Dermis microvascular lymphatic vessel endothelial cell (primary cell): ENCODE results near the gene GRIP2. TPM values are rescaled to one million over a fixed set of nuclear protein-coding genes. Genes with fewer than 3 reads are reported as not detected.

Experiments
- DNase-seq, 2 donors: peaks; one replicate each; pipeline versions ENCODE4 v3.0.0 to v3.0.0-alpha.2; 2010; ENCODE audit warnings: low read depth in 2 of 2
- total RNA-seq: library from RNA; depleted of rRNA; stranded (reverse); fragments of >200 nt; gene quantifications from 2 replicates; pipeline ENCODE4 v1.2.1, GENCODE V29; 2014

GRIP2 gene
- total RNA-seq, 1 donor from 2014 or later, result not detected

DNA sequence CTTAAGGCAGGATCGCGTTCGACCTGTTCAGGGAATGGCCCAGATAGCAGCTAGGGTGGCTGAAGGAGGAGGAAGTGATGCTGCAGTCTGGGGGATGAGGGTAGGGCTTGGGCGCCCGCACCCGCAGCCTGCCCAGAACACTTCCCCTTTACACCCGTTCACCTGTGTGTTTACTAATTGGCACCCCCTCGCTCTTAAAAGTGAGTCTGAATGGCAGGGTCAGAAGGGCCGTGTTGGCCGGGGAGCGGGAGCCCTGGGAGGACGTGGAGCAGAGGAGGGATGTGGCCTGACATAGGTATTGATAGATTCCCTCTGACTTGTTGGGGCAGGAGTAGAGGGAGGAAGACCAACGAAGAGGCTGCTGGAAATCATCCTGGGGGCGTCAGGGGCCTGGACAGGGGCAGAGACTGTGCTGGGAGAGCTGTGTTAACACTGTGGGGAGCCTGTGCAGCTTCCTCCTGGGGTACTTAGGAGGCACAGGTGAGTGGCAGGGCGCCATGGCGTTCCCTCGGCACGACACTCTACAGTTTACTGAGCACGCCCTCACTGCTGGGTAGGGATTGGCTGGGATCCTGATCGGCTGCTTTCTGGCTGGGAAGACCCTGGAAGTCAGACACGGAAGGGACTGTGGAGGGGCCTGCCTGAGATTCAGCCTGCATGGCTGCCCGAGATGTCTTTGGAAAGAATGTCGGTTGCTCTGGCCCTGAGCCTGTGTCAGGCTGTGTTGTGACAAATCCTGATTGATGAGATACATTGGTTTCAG is 86.1 kb downstream of the GRIP2 start:
- DNase-seq, result no peak

DNA sequence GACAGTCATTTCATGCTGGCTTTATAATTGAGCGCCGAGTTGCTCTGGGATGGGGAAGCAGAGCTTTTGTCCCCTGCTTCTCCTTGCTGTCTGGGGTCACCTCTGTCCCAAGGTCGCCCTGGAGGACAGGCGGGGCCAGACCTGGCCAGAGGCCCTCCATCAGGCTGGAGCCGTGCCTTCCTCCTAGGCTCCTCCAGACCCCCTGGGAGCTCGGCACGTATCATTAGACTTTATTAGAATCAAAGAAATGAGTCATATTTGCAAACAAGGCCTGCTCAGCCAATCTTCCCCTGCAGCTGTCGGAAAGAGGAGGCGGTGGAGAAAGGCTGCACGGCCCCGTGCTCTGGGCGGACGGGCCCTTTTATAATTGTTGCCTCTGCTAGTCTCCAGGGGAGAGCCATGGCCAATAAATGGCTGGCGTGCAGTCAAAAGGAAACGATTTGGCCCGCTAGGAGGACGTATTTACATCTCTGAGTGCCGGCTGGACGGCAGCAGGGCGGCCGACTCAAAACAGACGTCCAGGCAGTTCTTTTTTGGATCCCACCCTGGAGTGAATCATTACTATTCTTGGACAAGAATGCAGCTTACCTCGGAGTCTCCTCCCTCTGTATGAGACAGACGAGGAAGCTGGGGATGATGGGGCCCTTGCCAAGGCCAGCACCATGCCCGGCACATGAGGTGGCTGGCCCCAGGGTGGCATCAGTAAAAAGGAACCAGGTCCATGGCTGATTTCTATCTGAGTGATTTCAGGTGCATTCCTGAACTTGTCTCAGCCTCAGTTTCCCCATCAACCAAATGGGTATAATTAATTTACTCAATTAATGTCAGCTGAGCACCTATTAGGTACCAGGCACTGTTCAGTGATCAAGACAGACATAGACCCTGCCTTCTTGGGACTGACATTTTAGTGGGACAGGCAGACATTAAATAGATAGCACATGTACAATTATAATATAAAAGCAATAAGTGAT is 87.1 kb downstream of the GRIP2 start:
- peak; percentile 91 to 100 for DNase-seq

DNA sequence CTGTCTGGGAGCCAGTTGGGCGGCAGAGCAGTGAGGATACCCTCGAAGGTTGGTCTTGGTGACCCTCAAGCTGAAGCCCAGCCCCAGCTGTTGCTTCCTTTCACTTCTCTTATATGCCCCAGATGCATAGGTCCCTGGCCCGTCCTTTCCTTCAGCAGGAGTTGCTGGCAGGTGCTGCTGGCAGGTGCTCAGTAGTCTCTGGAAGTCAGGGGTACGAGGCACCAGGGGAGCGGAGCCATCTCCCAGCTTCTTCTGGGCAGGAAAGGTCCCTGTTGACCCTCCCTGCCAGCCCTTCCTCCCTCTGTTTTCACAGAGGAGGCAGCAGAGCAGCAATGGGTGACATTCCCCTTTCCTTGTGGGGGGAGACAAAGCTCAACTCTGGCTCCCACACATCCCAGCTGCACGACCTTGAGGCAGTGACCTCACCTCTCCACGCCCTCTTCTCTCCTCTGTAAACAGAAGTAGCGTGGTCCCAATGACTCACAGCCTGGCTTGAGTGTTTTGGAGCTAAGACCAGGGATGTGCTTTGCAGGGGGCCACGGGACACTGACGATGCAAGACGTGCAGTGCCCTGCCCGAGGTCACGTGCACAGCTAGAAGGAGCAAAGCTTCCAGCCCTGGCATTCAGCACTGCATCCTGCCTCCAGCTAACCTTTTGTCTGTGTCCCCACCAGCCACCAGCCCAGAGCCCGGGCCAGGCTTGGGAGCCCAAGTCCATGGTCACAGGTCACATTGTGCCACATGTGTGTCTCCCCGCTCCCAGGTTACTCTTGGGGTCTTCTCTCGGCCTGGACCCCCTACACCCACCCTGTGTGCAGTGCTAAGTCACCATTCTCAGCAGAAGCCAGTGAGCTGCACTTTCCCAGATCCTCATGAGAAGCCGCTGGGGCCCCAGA is 88.0 kb downstream of the GRIP2 start:
- DNase-seq, result peak in 1 of 2 donors; percentile 87

DNA sequence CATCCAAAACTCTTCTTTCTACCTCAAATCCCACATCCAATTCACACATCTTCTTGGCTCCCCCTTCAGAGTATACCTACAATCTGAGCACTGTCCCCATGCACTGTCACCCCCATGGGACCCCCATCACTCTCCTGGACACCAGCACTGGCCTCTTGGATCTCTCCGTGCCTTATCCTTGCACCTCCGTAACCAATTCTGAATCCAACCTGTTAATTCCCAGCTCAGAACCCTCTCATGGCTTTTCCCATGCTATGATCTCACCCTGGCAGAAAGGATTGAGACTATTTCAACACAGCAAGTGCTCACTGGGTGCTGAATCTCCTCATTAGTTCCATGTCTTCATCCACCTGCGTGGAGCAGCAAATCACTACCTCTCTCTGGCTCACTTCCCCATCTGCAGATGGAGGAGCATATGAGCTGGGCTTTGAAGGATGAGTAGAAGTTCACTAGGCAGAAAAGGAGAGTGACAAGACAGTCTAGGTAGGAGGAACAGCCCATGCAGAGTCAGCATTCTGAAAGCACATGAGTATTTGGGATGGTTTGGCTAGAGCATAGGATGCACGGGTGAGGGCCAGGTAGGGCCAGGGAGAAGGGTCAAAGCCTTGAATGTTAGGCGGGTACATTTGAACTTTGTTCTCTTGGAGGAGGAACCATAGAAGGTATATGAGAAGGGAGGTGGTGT is 89.1 kb downstream of the GRIP2 start:
- DNase-seq, result no peak

DNA sequence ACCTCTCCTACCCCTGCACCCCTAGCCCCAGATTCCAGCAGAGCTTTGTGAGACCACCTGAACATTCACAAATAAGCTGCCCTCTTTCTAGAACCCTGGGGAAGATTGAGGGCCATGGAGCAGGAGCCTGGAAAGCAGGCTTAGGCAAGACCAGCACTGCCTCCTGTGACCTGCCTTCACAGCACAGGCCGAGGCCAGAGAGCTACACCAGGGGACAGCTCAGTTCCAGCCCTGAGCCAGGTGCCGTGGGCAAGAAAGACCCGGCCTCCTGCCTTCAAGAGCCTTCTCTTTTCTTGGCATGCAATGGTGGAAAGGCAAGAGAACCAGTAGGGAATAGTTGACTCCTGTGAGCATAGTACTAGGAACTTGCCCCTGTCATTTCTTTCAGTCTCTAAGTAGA is 89.6 kb downstream of the GRIP2 start:
- DNase-seq, result no peak

DNA sequence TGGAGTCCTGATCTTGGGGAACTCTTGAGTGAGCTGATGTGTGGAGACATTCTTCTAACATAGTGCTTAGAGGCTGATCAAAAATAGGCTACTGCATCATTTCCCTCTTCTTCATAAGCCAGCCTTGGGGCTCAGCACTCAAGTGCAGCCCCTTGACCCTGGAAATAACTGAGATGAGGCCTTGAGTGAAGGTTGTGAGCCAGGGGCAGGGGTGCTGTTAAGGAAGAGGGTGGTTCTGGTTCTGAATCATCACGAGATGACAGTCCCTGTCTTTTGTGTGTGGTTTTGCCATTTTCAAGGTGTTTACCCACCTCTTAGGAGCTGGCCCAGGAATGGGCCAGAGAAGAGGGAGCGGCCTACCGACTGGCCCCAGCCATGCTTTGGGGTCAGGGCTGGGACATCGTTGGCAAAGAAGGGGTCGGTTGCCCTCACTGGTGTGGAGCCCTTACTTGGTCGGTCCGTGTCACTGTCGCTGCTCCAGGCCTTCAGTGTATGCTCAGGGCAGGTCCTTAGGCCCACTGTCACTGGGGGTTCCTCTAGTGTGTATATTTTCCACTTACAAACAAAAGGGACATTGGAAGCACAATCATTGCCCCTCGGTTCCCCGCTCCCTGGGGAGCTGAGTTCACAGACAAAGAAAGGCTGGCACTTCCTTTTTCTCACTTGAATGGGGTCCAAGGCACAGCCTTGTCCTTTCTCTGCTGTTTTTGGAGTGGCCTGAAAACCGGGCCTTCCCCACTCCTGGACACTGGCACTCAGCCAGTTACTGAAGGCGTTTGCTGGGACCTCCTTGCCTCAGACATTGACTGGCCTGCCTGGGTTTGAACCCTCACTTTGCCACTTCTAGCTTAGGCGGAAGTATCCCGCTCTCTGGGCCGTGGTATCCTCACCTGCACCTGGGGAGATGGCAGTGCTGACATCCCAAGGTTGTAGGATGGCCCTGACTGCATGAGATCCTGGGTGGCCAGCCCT is 91.1 kb downstream of the GRIP2 start:
- DNase-seq, result no peak

DNA sequence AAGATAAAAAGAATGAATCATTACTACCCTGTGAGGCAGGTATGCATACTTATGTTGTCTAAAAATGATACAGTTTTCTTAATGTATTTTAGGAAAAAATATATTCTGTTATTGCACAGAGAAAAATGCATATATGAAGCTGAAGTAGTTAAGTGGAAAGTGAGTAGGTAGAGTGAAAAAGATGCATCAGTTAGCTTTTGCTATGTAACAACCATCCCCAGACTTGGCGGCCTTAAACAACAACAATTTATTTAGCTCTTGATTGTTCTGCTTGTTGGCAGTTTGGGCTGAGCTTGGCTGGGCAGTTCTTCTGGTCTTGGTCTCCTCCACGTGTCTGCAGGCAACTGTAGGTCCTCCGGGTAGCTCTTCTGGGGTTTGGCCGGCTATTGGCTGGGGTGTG is 92.1 kb downstream of the GRIP2 start:
- no peak for DNase-seq

DNA sequence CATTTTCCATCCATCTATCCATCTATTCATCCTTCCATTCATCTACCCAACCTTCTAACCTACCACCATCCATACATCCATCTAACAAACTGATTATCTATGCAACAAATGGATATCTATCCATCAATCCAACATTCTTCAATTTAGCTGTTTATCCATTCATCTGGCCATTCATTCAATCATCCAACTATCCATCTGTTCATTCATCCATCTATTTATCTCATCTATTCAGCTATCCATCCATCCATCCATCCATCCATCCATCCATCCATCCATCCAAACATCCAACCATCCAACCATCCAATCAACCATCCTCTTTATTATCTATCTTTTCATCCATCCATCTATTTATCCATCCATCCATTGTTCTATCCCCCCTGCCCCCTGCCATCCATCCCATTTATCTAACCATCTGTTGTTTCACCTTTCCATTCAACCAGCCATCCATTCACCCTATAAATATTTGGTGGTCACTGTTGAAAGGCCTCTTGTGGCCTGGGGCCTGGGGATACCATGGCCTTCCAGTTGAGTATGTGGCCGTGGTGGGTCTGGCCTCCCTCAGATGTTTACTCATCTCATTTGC is 93.1 kb downstream of the GRIP2 start:
- DNase-seq, result no peak

DNA sequence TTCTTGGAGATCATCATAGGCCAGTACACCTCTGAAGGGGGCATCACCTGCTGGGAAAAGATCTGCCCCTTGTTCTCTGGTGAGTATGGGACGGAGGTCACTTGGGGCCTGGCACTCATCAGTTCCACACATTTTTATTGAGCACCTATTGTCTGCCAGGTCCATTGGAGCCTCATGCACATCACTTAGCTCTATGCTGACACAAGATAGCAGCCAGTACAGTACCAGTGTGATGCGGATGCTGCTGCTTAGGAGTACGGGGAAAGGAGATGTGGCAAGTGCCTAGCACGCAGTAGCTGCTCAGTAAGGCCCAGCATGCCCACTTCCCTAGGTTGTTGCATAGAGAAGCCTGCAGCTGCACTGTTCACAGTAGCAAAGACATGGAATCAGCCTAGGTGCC is 94.4 kb downstream of the GRIP2 start:
- no peak for DNase-seq

DNA sequence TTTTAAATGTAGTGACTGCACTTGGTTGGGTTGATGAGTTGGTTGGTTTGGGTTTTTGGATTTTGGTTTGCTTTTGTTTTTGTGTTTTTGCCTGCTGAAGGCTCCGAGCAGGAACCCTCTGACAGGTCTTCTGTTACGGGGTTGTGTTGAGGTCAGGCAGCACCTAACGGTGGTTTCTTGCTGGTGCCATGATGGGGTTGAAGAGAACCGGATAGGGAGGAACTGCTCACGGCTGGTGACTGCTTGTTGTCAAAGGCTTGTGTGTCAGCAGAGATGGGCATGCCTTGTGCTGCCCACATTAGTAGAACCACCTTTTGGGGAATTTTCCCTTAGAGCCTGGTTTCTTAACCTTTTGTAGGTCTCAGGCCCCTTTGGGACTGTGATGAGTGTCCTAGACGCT is 95.8 kb downstream of the GRIP2 start:
- DNase-seq, result no peak

DNA sequence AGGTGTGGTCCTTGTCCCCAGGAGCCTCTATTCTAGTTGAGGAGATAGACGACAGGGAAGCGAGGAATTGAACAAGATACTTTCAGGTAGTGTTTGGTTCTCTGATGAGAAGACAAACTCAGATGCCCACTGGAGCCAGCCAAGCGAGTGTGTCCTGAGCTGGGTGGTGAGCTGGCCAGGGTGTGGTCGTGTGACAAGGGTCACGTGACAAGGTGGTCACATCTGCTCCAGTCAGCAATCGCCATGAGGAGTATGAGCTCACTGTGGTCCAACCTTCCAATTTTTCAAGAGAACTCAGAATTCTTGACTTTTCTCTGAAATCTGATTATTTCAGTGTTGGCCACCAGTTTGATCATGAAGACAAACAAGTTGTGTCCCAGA is 98.2 kb downstream of the GRIP2 start:
- no peak for DNase-seq

DNA sequence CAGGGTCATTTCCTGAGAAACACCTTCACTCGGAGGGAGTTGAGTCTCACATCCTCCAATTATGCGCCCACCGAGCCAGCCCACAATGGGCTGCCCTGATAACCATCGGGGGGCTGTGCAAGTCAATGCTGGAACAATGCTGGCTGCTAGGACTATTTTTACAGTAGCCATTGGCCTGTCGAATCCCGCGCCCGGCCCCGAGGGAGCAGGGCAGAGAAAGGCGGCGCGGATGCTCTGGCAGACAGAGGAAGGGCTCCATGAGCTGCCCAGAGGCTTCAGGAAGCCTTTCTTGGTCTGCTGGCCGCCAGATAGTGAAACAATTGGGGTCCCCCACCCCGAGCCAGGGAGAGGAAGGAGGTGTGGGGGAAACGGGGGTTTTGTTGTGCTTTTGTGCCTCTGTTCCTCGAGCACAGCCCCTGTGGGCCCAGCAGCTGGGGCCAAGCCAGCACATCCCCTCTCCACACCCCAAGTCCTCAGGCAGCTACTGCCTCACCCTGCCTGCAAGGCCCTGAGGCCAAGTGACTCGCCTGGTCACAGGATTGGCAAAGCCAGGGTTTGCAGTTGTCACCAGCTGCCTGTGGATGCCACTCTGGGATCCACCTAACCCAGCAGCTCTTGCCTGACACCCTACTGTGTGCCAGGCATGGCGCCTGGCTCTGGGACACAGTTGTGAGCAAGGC is 98.8 kb downstream of the GRIP2 start:
- DNase-seq, result peak in 1 of 2 donors; percentile 58

DNA sequence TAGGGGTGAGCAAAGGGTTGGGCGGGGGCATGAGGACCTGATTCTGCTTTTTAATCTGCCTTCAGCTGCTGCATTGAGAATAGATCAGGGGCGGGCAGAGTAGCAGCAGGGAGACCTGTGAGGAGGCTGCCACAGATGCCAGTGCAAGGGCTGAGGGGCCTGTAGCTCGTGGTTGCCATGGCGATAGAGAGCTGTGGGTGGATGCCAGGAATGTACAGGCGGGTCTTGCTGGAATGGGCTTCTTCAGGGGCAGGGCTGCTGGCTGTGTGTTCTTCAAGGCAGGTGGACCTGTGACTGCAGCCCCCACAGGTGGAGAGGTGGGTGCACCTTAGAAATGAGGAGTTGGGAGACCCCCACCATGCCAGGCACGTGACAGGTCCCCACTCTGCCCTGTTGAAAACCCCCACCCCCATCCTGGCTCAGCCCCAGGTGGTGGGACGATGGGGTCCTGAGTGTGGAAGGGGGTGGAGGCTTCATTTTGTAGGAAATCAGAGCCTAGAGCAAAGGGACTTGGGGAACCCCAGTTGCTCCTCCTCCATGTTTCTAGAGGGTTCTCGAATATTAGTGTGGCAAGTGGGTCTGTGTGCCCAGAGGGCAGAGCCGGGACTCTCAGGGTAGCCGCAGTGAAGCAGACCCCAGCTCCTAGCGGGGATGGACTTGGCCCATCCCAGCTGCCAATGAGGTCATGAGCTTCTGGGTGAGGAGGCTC is 99.5 kb downstream of the GRIP2 start:
- peak in 1 of 2 donors; percentile 46 for DNase-seq

DNA sequence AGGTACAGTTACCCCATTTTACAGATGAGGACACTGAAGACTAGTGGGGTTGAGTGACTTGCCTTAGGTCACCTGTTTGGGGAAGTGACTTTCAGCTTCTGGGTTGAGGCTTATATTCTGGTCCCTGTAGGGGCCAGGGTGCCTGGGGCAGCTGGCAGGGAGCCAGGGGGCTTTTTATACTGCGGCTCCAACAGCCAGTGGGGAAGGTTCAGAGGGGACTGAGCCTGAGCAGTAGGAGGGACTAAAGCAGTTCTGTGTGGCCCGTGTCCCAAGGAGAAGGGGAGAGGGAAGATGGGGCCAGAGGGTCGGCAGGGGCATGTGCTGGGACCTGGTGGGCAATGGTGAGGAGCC is 100.0 kb downstream of the GRIP2 start:
- DNase-seq, result no peak

DNA sequence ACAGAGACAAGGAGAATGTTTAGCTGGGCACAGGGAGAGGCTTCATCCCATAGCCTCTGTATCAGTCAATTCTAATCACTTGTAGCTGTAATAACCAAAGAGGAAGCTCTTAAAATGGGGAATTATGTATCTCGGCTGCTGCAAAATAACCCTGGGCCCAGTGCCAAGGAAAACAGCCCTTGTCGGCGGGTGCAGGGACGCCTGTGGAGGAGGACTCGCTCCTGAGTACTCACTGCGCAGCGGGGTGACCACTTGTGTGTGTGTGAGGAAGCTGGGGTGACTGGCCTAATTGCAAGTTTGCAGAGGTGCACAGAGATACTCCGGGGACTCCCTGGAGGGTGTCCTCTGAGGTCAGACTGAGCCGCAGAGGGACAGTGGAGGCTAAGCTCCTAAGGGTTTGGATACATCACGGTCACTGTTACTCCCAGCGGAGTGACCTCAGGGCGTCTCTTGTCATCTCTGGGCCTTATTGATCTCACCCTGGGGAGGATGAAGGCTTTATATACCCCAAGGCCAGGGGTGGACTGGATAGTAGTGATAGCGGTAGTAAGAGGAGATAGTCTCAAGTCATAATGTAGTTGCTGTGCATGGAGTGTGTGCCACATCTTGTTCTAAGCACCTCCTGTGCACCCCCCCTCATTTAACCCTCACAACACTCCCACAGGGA is 100.5 kb downstream of the GRIP2 start:
- DNase-seq, result peak; percentile 45 to 87
